ENCODE results near the gene PDE4D. TPM values are rescaled to one million over a fixed set of nuclear protein-coding genes. Genes with fewer than 3 reads are reported as not detected.

The PDE4D gene
- total and polyA plus RNA-seq, 12 donors, result 1.2 to 18.9 (median 2.1) TPM

- intact Hi-C loops (cut with DNase I), result no loop called here
- no peaks in the 10 kb centered on the region for H3K9me3 ChIP-seq (replicated peaks in 1 of 3)
- no peak for TF ChIP-seq POLR2A (IDR thresholded peaks at IDR 0.05)
- no peak for TF ChIP-seq CTCF (IDR thresholded peaks at IDR 0.05)
- no peak overlapping the region for H3K27ac ChIP-seq
- no peak for DNase-seq
- no peaks in the 10 kb centered on the region for H3K27me3 ChIP-seq
- H3K4me3 ChIP-seq, result no peak overlapping the region
- H3K36me3 ChIP-seq (replicated peaks in 1 of 2), result no peaks in the 10 kb centered on the region
- WGBS, 4 donors, result 40 to 57% (median 47%) methylated on average over 1 of the region's 1 CpG
- no peaks in the 10 kb centered on the region for H3K4me1 ChIP-seq (replicated peaks in 1 of 2)
These were observed 64.1 kb downstream of the PDE4D start for GRCh38 chr5:59829386-59829785.

GRCh38 chr5:59828623-59829022 is 64.9 kb downstream of the PDE4D start:
- no peaks in the 10 kb centered on the region for H3K4me1 ChIP-seq (replicated peaks in 1 of 2)
- no peak overlapping the region for H3K27ac ChIP-seq
- no peaks in the 10 kb centered on the region for H3K36me3 ChIP-seq (replicated peaks in 1 of 2)
- no peaks in the 10 kb centered on the region for H3K9me3 ChIP-seq (replicated peaks in 1 of 3)
- H3K27me3 ChIP-seq, result no peaks in the 10 kb centered on the region
- TF ChIP-seq CTCF (IDR thresholded peaks at IDR 0.05) (no peak), POLR2A (IDR thresholded peaks at IDR 0.05) (no peak)
- intact Hi-C loops (cut with DNase I), result no loop called here
- WGBS, 4 donors, result 65 to 71% (median 68%) methylated on average over 3 of the region's 3 CpGs
- no peak for DNase-seq
- H3K4me3 ChIP-seq, result no peak overlapping the region

- H3K36me3 ChIP-seq (replicated peaks in 1 of 2), result no peaks in the 10 kb centered on the region
- H3K27me3 ChIP-seq, result no peaks in the 10 kb centered on the region
- H3K4me3 ChIP-seq, result no peak overlapping the region
- intact Hi-C loops (cut with DNase I), result no loop called here
- H3K9me3 ChIP-seq (replicated peaks in 1 of 3), result no peaks in the 10 kb centered on the region
- no peak for TF ChIP-seq POLR2A (IDR thresholded peaks at IDR 0.05)
- no peak for TF ChIP-seq CTCF (IDR thresholded peaks at IDR 0.05)
- H3K27ac ChIP-seq, result no peak overlapping the region
- H3K4me1 ChIP-seq (replicated peaks in 1 of 2), result no peaks in the 10 kb centered on the region
- DNase-seq, result no peak
- WGBS, 4 donors, result 48 to 68% (median 54%) methylated on average over 1 of the region's 1 CpG
These were observed 66.5 kb downstream of the PDE4D start for GRCh38 chr5:59826996-59827395.

- Histone ChIP-seq H3K4me1 (replicated peaks in 1 of 2) (no peaks in the 10 kb centered on the region), H3K27ac (no peak overlapping the region), H3K36me3 (replicated peaks in 1 of 2) (no peaks in the 10 kb centered on the region), H3K9me3 (replicated peaks in 1 of 3) (no peaks in the 10 kb centered on the region), H3K27me3 (no peaks in the 10 kb centered on the region), H3K4me3 (no peak overlapping the region)
- TF ChIP-seq POLR2A (IDR thresholded peaks at IDR 0.05) (no peak), CTCF (IDR thresholded peaks at IDR 0.05) (no peak)
- 47 to 56% (median 51%) methylated on average over 2 of the region's 2 CpGs for WGBS, 4 donors
- DNase-seq, result no peak
- intact Hi-C loops (cut with DNase I), result no loop called here
These were observed 70.1 kb downstream of the PDE4D start for GRCh38 chr5:59823420-59823819.
